ENCODE data around the gene RDX. TPM values are rescaled to one million over a fixed set of nuclear protein-coding genes. Genes with fewer than 3 reads are reported as not detected.

Gene RDX
- total RNA-seq, 4 donors from 2014 or later, result 75.7 to 114 (median 106) TPM

Other genes starting within 250 kb of the RDX start
- gene ZC3H12C, start 203.2 kb downstream of the RDX start, total RNA-seq, result 10 to 100 TPM; 22.1 to 30.9 (median 26.3) TPM
- 10 to 100 TPM; 13.7 to 17.5 (median 14.7) TPM for gene FDX1, start 133.3 kb upstream of the RDX start, total RNA-seq